ENCODE results near the gene PHTF2.
"Not testable (repeated sequence)": the region's sequence is repeated elsewhere in the genome, so short reads cannot be mapped to it uniquely, and the experiment has no call there.

PHTF2 gene

DNA sequence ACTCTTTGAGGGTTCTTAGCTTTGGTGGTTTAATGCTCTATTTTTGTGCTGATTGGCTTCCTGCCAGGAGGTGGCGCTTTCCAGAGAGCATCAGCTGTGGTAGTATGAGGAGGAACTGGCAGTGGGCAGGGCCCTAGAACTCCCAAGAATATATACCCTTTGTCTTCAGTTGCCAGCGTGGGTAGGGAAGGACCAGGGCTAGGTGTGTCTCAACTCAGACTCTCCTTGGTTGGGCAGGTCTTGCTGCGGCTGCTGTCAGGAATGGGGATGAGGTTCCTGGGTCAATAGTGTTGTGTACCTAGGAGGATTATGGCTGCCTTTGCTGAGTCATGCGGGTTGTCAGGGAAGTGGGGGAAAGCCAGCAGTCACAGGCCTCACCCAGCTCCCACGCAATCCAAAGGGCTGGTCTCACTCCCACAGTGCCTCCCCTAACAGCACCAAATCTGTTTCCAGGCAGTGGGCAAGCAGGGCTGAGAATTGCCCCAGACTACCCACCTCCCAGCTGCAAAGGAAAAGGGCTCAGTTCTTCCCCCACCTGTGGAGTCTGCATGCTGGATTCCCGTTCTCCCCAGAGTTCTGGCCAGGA is 191.5 kb downstream of the PHTF2 start:
- peak in 1 of 2 donors; percentile 7 for DNase-seq (ENCODE audit: low read depth in 2 of 2)

DNA sequence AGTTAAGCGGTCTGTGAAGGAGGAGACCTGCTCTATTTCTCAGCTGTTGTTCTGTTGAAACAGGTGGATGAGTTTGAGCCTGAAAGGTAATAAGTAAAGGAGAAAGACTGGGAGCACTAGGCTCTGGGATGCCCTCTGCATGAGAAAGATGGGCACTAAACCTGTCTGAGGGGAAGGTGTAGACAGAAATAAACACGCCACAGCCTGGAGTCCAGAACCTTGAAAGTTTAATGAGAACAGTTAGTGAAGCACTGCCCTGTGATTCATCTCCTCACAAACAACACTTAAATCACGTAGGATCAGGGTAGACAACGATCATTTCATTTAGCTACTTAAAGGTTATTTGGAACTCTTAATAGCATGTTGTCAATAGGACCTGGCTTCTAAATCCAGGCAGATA is 193.1 kb downstream of the PHTF2 start:
- no peak for DNase-seq (ENCODE audit: low read depth in 2 of 2)

DNA sequence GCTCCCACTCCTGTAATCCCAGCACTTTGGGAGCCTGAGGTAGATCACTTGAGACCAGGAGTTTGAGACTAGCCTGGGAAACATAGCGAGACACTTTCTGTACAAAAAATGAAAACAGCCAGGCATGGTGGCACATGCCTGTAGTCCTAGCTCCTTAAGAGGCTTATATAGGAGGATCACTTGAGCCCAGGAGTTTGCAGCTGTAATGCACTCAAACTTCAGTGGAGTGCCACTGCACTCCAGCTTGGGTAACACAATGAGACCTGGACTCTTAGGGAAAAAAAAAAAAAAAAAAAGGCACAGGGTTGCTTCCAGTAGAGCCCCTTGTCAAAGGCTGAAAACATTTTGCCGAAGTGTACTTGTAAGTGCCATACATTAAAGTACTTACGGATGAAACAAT is 195.3 kb downstream of the PHTF2 start:
- DNase-seq (ENCODE audit: low read depth in 2 of 2) = no peak

DNA sequence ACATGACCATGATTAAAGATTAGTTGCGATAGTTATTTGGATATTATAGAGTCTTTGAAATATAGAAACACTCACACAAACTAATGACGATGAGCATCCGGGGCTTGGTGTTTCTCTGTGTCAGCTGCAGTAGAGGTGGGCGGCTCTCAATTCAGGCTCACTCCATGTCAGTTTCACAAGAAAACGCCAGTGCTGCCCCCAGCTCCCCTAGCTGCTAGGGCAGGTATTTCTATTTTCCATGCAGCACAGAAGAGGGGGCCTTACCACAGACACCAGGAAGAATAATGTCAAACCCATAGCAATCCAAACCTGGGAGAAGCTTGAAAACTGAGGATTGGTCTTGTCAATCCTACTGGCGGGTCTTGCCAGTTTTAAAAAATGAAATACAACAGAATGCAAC is 197.1 kb downstream of the PHTF2 start:
- no peak for DNase-seq (ENCODE audit: low read depth in 2 of 2)

DNA sequence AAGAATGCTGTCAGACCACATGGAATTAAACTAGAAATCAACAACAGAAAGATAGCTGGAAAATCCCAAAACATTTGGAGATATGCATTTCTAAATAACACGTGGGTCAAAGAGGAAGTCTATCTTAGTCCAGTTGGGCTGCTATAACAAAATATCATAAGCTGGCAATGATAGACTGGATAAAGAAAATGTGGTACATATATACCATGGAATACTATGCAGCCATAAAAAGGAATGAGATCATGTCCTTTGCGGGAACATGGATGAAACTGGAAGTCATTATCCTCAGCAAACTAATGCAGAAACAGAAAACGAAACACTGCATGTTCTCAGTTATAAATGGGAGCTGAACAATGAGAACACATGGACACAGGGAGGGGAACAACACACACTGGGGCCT is 200.6 kb downstream of the PHTF2 start:
- DNase-seq (ENCODE audit: low read depth in 2 of 2) = not testable (repeated sequence)

DNA sequence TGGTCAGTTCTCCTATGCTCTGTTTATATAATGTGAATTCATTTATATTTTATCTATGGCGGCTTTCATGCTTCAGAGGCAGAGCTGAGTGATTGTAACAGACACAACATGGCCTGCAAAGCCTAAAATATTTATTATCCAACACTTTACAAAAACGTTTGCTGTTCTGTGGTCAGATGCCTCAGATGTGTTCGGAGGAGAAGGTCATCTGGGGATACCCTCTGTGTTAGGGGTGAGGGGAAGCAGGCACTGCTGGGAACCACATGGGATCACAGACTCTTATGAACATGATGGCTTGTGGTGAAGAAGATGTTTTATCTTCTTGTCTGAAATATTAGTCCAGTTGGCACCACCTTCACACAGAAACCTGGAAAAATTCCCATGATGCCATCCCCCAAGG is 203.4 kb downstream of the PHTF2 start:
- no peak for DNase-seq (ENCODE audit: low read depth in 2 of 2)

DNA sequence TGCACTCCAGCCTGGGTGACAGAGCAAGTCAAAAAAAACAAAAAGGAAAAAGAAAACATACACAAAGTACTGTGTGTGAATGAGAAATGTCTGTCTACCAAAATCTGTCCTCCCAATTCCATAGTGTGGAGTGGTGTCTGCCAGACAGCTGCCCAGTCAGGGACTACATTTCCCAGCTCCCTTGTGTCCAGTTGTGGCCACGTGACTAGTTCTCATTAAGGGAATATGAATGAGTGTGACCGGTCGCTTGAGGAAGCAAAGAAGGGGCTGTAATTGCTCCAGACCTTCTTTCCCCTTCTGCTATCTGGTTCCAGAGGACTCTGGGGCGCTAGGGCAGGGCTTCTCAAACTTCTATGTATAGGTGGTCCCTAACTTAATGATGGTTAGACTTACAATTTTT is 204.1 kb downstream of the PHTF2 start:
- no peak for DNase-seq (ENCODE audit: low read depth in 2 of 2)

DNA sequence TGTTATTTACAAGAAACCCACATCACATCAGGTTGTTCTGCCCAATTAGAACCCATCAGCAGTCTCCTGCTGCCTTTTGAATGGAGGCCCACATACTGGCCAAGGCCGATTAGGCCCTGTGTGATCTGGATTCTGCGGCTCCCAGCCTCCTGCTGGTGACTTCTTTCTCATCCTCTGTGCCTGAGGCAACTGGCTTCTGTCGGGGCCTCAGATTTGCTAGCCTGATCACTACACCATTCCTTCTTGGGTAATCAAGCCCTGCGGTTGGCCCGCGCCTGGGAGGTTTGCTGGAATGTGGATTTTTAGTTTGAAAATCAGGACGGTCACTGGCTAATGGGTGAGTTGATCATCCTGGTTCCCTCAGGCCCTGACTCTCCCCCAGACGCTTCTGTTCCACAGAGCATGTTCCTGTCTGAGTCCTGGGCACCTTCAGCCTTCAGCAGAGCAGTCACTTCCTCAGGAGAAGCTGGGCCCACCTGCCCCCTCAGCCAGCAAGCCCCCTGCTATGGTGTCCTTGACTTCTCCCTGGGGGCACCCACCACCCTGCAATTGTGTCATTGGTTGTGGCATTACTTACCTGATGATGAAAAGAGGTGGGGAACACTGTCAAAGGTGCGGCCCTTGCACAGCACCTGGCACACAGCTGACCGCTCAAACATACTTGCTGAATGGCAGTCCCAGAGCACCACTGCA is 207.6 kb downstream of the PHTF2 start:
- DNase-seq (ENCODE audit: low read depth in 2 of 2) = no peak
